Colonic mucosa (tissue), 4 donors: ENCODE results near the gene HIRIP3. TPM values are rescaled to one million over a fixed set of nuclear protein-coding genes. Genes with fewer than 3 reads are reported as not detected.

Source experiments
- DNase-seq: peaks from one replicate; pipeline ENCODE4 v3.0.0-alpha.2; 2020
- H3K27ac ChIP-seq: fragments of 200-600 bp; one replicate; pipeline ENCODE4 v1.8.0; 2021
- H3K27me3 ChIP-seq: fragments of 200-600 bp; one replicate; pipeline ENCODE4 v1.8.0; 2021
- H3K36me3 ChIP-seq: fragments of 200-600 bp; one replicate; pipeline ENCODE4 v1.8.0; 2021
- H3K4me1 ChIP-seq: fragments of 200-600 bp; one replicate; pipeline ENCODE4 v1.8.0; 2021; ENCODE audit warnings: mild to moderate bottlenecking
- H3K4me3 ChIP-seq: fragments of 200-600 bp; one replicate; pipeline ENCODE4 v1.8.0; 2021
- H3K9ac ChIP-seq, 2 donors: one replicate each; pipeline ENCODE4 v1.7.0; 2013; ENCODE audit warnings: control low read depth in 2 of 2, low read depth in 2 of 2, low read length in 2 of 2
- H3K9me3 ChIP-seq: fragments of 200-600 bp; one replicate; pipeline ENCODE4 v1.8.0; 2021
- CTCF ChIP-seq: fragments of 200-600 bp; IDR thresholded peaks from one replicate; pipeline ENCODE4 v1.8.0; 2022; ENCODE audit warnings: antibody characterized with exemption, mild to moderate bottlenecking
- intact Hi-C: fragments of 100-400 bp; cut with DNase I; formaldehyde crosslinking; loops from one replicate; pipeline ENCODE4 v1.14.1; 2022
- total RNA-seq, 2 donors: library from RNA; stranded (reverse); fragmentation: NEBNext Ultra II Directional in 1 of 2; extraction: Animal tissue kit (Norgen Biotek cat#: 25700) in 1 of 2; gene quantifications; one replicate each; pipeline ENCODE4 v1.2.1, GENCODE V29; 2021
- donor health status: healthy.
- donor health status: DM: no; HTN: no; CAD: no.
- donor health status: DM: no; HTN: no; CAD: no.

The HIRIP3 gene
- total RNA-seq, 2 donors from 2014 or later, result 7.5 to 18.4 TPM

GRCh38 chr16:30007378-30007895, 12.0 kb upstream of the HIRIP3 start:
- DNase-seq, result no peak
- Histone ChIP-seq H3K4me1 (peaks cover 14% of the 10 kb centered on the region), H3K9ac (no peak overlapping the region), H3K9me3 (no peaks in the 10 kb centered on the region), H3K27me3 (peaks cover 14% of the 10 kb centered on the region), H3K36me3 (no peaks in the 10 kb centered on the region), H3K27ac (no peak overlapping the region), H3K4me3 (no peak overlapping the region)
- intact Hi-C loops, result loop anchor here (5.0 kb wide), 1 partner anchor 145 kb away; the partner anchor contains the start of gene CDIPT
- no peak for TF ChIP-seq CTCF

- DNase-seq, result no peak
- H3K36me3 ChIP-seq, result no peaks in the 10 kb centered on the region
- peaks cover 14% of the 10 kb centered on the region for H3K4me1 ChIP-seq
- H3K9me3 ChIP-seq, result no peaks in the 10 kb centered on the region
- intact Hi-C loops, result loop anchor here (5.0 kb wide), 1 partner anchor 145 kb away; the partner anchor contains the start of gene CDIPT
- H3K4me3 ChIP-seq, result no peak overlapping the region
- no peak overlapping the region for H3K9ac ChIP-seq
- peaks cover 14% of the 10 kb centered on the region for H3K27me3 ChIP-seq
- H3K27ac ChIP-seq, result no peak overlapping the region
- TF ChIP-seq CTCF, result no peak
These were observed 11.4 kb upstream of the HIRIP3 start for GRCh38 chr16:30006659-30007377.

GRCh38 chr16:30006095-30006473, 10.7 kb upstream of the HIRIP3 start:
- no peak overlapping the region for H3K9ac ChIP-seq
- no peaks in the 10 kb centered on the region for H3K36me3 ChIP-seq
- TF ChIP-seq CTCF, result no peak
- peaks cover 9% of the 10 kb centered on the region for H3K4me1 ChIP-seq
- H3K4me3 ChIP-seq, result no peak overlapping the region
- no peak for DNase-seq
- H3K27me3 ChIP-seq, result peaks cover 12% of the 10 kb centered on the region
- intact Hi-C loops, result loop anchor here (5.0 kb wide), 1 partner anchor 144 kb away; the partner anchor contains the start of gene CDIPT
- H3K9me3 ChIP-seq, result no peaks in the 10 kb centered on the region
- H3K27ac ChIP-seq, result no peak overlapping the region

GRCh38 chr16:30005341-30006094, 10.1 kb upstream of the HIRIP3 start:
- TF ChIP-seq CTCF, result peak; percentile 81
- no peak overlapping the region for H3K4me3 ChIP-seq
- H3K27me3 ChIP-seq, result peaks cover 6% of the 10 kb centered on the region
- H3K36me3 ChIP-seq, result no peaks in the 10 kb centered on the region
- H3K4me1 ChIP-seq, result peaks cover 4% of the 10 kb centered on the region
- no peak overlapping the region for H3K9ac ChIP-seq
- no peak overlapping the region for H3K27ac ChIP-seq
- H3K9me3 ChIP-seq, result no peaks in the 10 kb centered on the region
- DNase-seq, result no peak
- intact Hi-C loops, result loop anchor here (5.0 kb wide), 1 partner anchor 143 kb away; the partner anchor contains the start of gene CDIPT

- intact Hi-C loops, result loop anchor here (5.0 kb wide), 1 partner anchor 143 kb away; the partner anchor contains the start of gene CDIPT
- H3K27ac ChIP-seq, result no peak overlapping the region
- DNase-seq, result no peak
These were observed 9.4 kb upstream of the HIRIP3 start for GRCh38 chr16:30004811-30005242.

More at GRCh38 chr16:30004811-30005242, 9.4 kb upstream of the HIRIP3 start:
- H3K36me3 ChIP-seq, result no peaks in the 10 kb centered on the region
- no peaks in the 10 kb centered on the region for H3K27me3 ChIP-seq
- no peaks in the 10 kb centered on the region for H3K9me3 ChIP-seq
- TF ChIP-seq CTCF, result no peak
- H3K9ac ChIP-seq, result peak overlapping the region in 1 of 2 donors; percentile 50
- no peaks in the 10 kb centered on the region for H3K4me1 ChIP-seq
- no peak overlapping the region for H3K4me3 ChIP-seq
